ENCODE measurements around the gene PLIN3. TPM values are rescaled to one million over a fixed set of nuclear protein-coding genes. Genes with fewer than 3 reads are reported as not detected.
"Not testable (repeated sequence)": the region's sequence is repeated elsewhere in the genome, so short reads cannot be mapped to it uniquely, and the experiment has no call there.

PLIN3 gene
- total and polyA plus RNA-seq, 4 donors = 18.0 to 105 (median 50.5) TPM

DNA sequence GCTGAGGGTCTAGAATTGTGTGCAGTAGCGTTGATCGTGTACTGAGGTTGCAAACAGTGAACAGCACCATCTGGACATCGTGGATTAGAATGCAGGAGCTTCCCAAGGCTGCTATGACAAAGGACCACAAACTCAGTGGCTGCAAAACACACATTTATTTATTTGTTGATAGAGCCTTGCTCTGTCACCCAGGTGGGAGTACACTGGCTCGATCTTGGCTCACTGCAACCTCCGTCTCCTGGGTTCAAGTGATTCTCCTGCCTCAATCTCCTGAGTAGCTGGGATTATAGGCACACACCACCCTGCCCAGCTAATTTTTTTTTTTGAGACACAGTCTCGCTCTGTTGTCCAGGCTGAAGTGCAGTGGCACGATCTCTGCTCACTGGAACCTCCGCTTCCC lies 39.5 kb upstream of the PLIN3 start:
- Histone ChIP-seq H3K27ac (ENCODE audit: low read depth in 1 of 2, low read length in 1 of 2) (no peak overlapping the region), H3K27me3 (ENCODE audit: control insufficient read depth in 3 of 3, insufficient read depth in 3 of 3, low read length in 2 of 3) (no peaks in the 10 kb centered on the region), H3K9me3 (ENCODE audit: control insufficient read depth in 4 of 4, insufficient read depth in 3 of 4, low read length in 3 of 4) (no peaks in the 10 kb centered on the region), H3K9ac (ENCODE audit: insufficient read depth in 1 of 2, low read length in 2 of 2) (no peak overlapping the region), H3K4me3 (no peak overlapping the region), H3K4me1 (ENCODE audit: control insufficient read depth in 5 of 5, insufficient read depth in 5 of 5, low read length in 5 of 5) (peaks cover 0 to 17% (median 14%) of the 10 kb centered on the region in 5 donors), H3K36me3 (ENCODE audit: control insufficient read depth in 4 of 4, insufficient read depth in 4 of 4, low read length in 4 of 4) (no peaks in the 10 kb centered on the region)
- TF ChIP-seq, protein P1, sequence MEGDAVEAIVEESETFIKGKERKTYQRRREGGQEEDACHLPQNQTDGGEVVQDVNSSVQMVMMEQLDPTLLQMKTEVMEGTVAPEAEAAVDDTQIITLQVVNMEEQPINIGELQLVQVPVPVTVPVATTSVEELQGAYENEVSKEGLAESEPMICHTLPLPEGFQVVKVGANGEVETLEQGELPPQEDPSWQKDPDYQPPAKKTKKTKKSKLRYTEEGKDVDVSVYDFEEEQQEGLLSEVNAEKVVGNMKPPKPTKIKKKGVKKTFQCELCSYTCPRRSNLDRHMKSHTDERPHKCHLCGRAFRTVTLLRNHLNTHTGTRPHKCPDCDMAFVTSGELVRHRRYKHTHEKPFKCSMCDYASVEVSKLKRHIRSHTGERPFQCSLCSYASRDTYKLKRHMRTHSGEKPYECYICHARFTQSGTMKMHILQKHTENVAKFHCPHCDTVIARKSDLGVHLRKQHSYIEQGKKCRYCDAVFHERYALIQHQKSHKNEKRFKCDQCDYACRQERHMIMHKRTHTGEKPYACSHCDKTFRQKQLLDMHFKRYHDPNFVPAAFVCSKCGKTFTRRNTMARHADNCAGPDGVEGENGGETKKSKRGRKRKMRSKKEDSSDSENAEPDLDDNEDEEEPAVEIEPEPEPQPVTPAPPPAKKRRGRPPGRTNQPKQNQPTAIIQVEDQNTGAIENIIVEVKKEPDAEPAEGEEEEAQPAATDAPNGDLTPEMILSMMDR (IDR thresholded peaks at IDR 0.05; ENCODE audit: control extremely low read depth, extremely low read depth) = no peak
- WGBS, 2 donors = 86 to 95% methylated on average over 8 of the region's 8 CpGs
- no peak for DNase-seq
- no peak for ATAC-seq (ENCODE audit: insufficient read depth, low FRiP score)

DNA sequence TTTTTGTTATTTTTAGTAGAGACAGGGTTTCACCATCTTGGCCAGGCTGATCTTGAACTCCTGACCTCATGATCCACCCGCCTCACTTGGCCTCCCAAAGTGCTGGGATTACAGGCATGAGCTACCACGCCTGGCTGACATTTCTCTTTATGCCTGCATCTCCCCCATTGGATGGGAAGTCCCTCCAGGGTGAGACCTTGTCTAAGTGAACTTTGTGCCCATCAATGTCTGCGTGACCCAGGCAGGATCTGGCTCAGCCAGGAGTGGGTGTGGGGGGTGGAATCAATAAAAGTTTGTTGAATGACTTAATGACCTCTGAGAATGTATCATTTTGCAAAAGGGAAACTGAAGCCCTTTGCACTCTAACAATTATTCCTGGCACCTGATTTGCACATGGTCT lies 37.0 kb upstream of the PLIN3 start:
- TF ChIP-seq, protein P1 (IDR thresholded peaks at IDR 0.05; ENCODE audit: control extremely low read depth, extremely low read depth) = no peak
- ATAC-seq (ENCODE audit: insufficient read depth, low FRiP score) (no peak), DNase-seq (no peak)
- Histone ChIP-seq H3K27ac (ENCODE audit: low read depth in 1 of 2, low read length in 1 of 2) (no peak overlapping the region), H3K9ac (ENCODE audit: insufficient read depth in 1 of 2, low read length in 2 of 2) (no peak overlapping the region), H3K4me1 (ENCODE audit: control insufficient read depth in 5 of 5, insufficient read depth in 5 of 5, low read length in 5 of 5) (peaks cover 0 to 6% (median 0%) of the 10 kb centered on the region in 5 donors), H3K9me3 (ENCODE audit: control insufficient read depth in 4 of 4, insufficient read depth in 3 of 4, low read length in 3 of 4) (no peaks in the 10 kb centered on the region), H3K4me3 (no peak overlapping the region), H3K36me3 (ENCODE audit: control insufficient read depth in 4 of 4, insufficient read depth in 4 of 4, low read length in 4 of 4) (no peaks in the 10 kb centered on the region), H3K27me3 (ENCODE audit: control insufficient read depth in 3 of 3, insufficient read depth in 3 of 3, low read length in 2 of 3) (no peaks in the 10 kb centered on the region)
- 81 to 84% methylated on average over 3 of the region's 3 CpGs for WGBS, 2 donors

- DNase-seq = no peak
- no peak for ATAC-seq (ENCODE audit: insufficient read depth, low FRiP score)
- Histone ChIP-seq H3K27me3 (ENCODE audit: control insufficient read depth in 3 of 3, insufficient read depth in 3 of 3, low read length in 2 of 3) (no peaks in the 10 kb centered on the region), H3K27ac (ENCODE audit: low read depth in 1 of 2, low read length in 1 of 2) (no peak within 1 kb of the TSS), H3K4me3 (no peak within 1 kb of the TSS), H3K9me3 (ENCODE audit: control insufficient read depth in 4 of 4, insufficient read depth in 3 of 4, low read length in 3 of 4) (no peaks in the 10 kb centered on the region), H3K36me3 (ENCODE audit: control insufficient read depth in 4 of 4, insufficient read depth in 4 of 4, low read length in 4 of 4) (no peaks in the 10 kb centered on the region), H3K4me1 (ENCODE audit: control insufficient read depth in 5 of 5, insufficient read depth in 5 of 5, low read length in 5 of 5) (no peaks in the 10 kb centered on the region), H3K9ac (ENCODE audit: insufficient read depth in 1 of 2, low read length in 2 of 2) (no peak within 1 kb of the TSS)
- TF ChIP-seq, protein P1 (IDR thresholded peaks at IDR 0.05; ENCODE audit: control extremely low read depth, extremely low read depth) = no peak
- 59 to 74% methylated on average over 7 of the region's 7 CpGs for WGBS, 2 donors
Measured at GRCh38 chr19:4902796-4903195, 35.3 kb upstream of the PLIN3 start, which contains the start of gene ARRDC5. Gene ARRDC5 (minus strand): TSS chr19:4902896. CDS start chr19:4902825, 71 bp downstream.

DNA sequence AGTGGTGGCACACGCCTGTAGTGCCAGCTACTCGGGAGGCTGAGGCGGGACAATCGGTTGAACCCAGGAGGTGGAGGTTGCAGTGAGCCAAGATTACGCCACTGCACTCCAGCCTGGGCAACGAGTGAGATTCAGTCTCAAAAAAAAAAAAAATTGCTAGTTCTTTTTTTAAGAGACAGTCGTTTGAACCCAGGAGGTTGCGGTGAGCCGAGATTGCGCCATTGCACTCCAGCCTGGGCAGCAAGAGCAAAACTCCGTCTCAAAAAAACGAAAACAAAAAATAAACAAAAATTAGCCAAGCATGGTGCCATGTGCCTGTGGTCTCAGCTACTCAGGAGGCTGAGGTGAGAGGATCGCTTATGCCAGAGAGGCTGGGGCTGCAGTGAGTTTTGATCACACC lies 33.4 kb upstream of the PLIN3 start:
- not testable (repeated sequence) for H3K27ac ChIP-seq (ENCODE audit: low read depth in 1 of 2, low read length in 1 of 2); H3K36me3 ChIP-seq (ENCODE audit: control insufficient read depth in 4 of 4, insufficient read depth in 4 of 4, low read length in 4 of 4); H3K4me3 ChIP-seq; H3K27me3 ChIP-seq (ENCODE audit: control insufficient read depth in 3 of 3, insufficient read depth in 3 of 3, low read length in 2 of 3); H3K4me1 ChIP-seq (ENCODE audit: control insufficient read depth in 5 of 5, insufficient read depth in 5 of 5, low read length in 5 of 5); H3K9me3 ChIP-seq (ENCODE audit: control insufficient read depth in 4 of 4, insufficient read depth in 3 of 4, low read length in 3 of 4); H3K9ac ChIP-seq (ENCODE audit: insufficient read depth in 1 of 2, low read length in 2 of 2); ATAC-seq (ENCODE audit: insufficient read depth, low FRiP score); DNase-seq
- 38 to 68% methylated on average over 13 of the region's 13 CpGs for whole genome bisulfite sequencing, 2 donors

All from lung (tissue), 12 donors.